ENCODE results near the gene CCDC120. TPM values are rescaled to one million over a fixed set of nuclear protein-coding genes. Genes with fewer than 3 reads are reported as not detected.
A peak's percentile ranks its signal among the peaks of the same experiment; 100 is the strongest.

The CCDC120 gene
- polyA plus RNA-seq, 1 experiment = 0.83 TPM

GRCh38 chrX:49037883-49038475 lies 20.8 kb upstream of the CCDC120 start:
- no peak for TF ChIP-seq CTCF (IDR thresholded peaks at IDR 0.05; ENCODE audit: low read depth, low read length)
- H3K27me3 ChIP-seq (ENCODE audit: control insufficient read depth, insufficient read depth, low read length) = no peaks in the 10 kb centered on the region
- H3K4me3 ChIP-seq (ENCODE audit: low read depth, low read length) = no peak overlapping the region
- CTCF ChIA-PET = no interaction called here
- POLR2A ChIA-PET = no interaction called here
- H3K27ac ChIP-seq (ENCODE audit: low read depth, low read length) = peak overlapping the region; percentile 52
- no peaks in the 10 kb centered on the region for H3K9me3 ChIP-seq (ENCODE audit: control insufficient read depth, insufficient read depth, low read length)
- DNase-seq (ENCODE audit: low read depth, low spot score) = peak; percentile 16

GRCh38 chrX:49039598-49040375 lies 19.0 kb upstream of the CCDC120 start:
- CTCF ChIA-PET = interaction anchor here (2.0 kb wide), 1 partner anchor 116 kb away, joined by 6 read pairs; no protein-coding TSS in a partner anchor
- Histone ChIP-seq H3K27ac (ENCODE audit: low read depth, low read length) (peak overlapping the region; percentile 91), H3K4me3 (ENCODE audit: low read depth, low read length) (peak overlapping the region; percentile 79), H3K27me3 (ENCODE audit: control insufficient read depth, insufficient read depth, low read length) (no peaks in the 10 kb centered on the region), H3K9me3 (ENCODE audit: control insufficient read depth, insufficient read depth, low read length) (no peaks in the 10 kb centered on the region)
- DNase-seq (ENCODE audit: low read depth, low spot score) = peak; percentile 81
- peak; percentile 15; the same call in 1 of the 2 replicates for TF ChIP-seq CTCF (IDR thresholded peaks at IDR 0.05; ENCODE audit: low read depth, low read length)
- POLR2A ChIA-PET = interaction anchor here (0.8 to 1.7 kb wide), 5 partner anchors 12 to 81 kb away, joined by 3 to 6 read pairs (median 5); partner anchors contain the start of genes GRIPAP1 and PRAF2

- Histone ChIP-seq H3K4me3 (ENCODE audit: low read depth, low read length) (peak overlapping the region; percentile 79), H3K9me3 (ENCODE audit: control insufficient read depth, insufficient read depth, low read length) (no peaks in the 10 kb centered on the region), H3K27me3 (ENCODE audit: control insufficient read depth, insufficient read depth, low read length) (no peaks in the 10 kb centered on the region), H3K27ac (ENCODE audit: low read depth, low read length) (peak overlapping the region; percentile 91)
- ChIA-PET POLR2A (interaction anchor here (0.9 to 1.7 kb wide), 4 partner anchors 12 to 82 kb away, joined by 5 to 6 read pairs (median 5); partner anchors contain the start of genes GRIPAP1 and PRAF2), CTCF (interaction anchor here (2.0 kb wide), 1 partner anchor 116 kb away, joined by 6 read pairs; no protein-coding TSS in a partner anchor)
- no peak for DNase-seq (ENCODE audit: low read depth, low spot score)
- TF ChIP-seq CTCF (IDR thresholded peaks at IDR 0.05; ENCODE audit: low read depth, low read length) = no peak
These were observed 18.3 kb upstream of the CCDC120 start for GRCh38 chrX:49040376-49040955.

- Histone ChIP-seq H3K4me3 (ENCODE audit: low read depth, low read length) (peak overlapping the region; percentile 79), H3K27ac (ENCODE audit: low read depth, low read length) (peak overlapping the region; percentile 89), H3K9me3 (ENCODE audit: control insufficient read depth, insufficient read depth, low read length) (no peaks in the 10 kb centered on the region), H3K27me3 (ENCODE audit: control insufficient read depth, insufficient read depth, low read length) (no peaks in the 10 kb centered on the region)
- peak; percentile 29 for DNase-seq (ENCODE audit: low read depth, low spot score)
- TF ChIP-seq CTCF (IDR thresholded peaks at IDR 0.05; ENCODE audit: low read depth, low read length) = no peak
- CTCF ChIA-PET = interaction anchor here (2.0 kb wide), 1 partner anchor 114 kb away, joined by 6 read pairs; no protein-coding TSS in a partner anchor
- POLR2A ChIA-PET = interaction anchor here (0.6 to 2.5 kb wide), 11 partner anchors 26 to 150 kb away, joined by 3 to 20 read pairs (median 6); partner anchors contain the start of genes GRIPAP1, PRAF2 and WDR45
These were observed 16.8 kb upstream of the CCDC120 start for GRCh38 chrX:49041744-49042580.
